Osteoblast (primary cell): ENCODE measurements around the gene SEC31A. TPM values are rescaled to one million over a fixed set of nuclear protein-coding genes. Genes with fewer than 3 reads are reported as not detected.

ENCODE experiments used
- DNase-seq: peaks from one replicate; pipeline ENCODE4 v3.0.0; 2011; ENCODE audit warnings: low spot score, mixed read lengths; ENCODE audit not compliant: insufficient read length; ENCODE audit errors: missing footprints
- H2AFZ ChIP-seq: 2 replicates; pipeline ENCODE4 v1.6.0; 2011; ENCODE audit warnings: mild to moderate bottlenecking, low read length
- H3K27ac ChIP-seq: 2 replicates; pipeline ENCODE4 v1.5.1; 2011; ENCODE audit warnings: mild to moderate bottlenecking, low read depth, low read length, moderate library complexity
- H3K27me3 ChIP-seq: 2 replicates; pipeline ENCODE4 v1.6.0; 2012; ENCODE audit warnings: mild to moderate bottlenecking, control low read depth, inconsistent platforms, low read length, moderate library complexity; ENCODE audit not compliant: insufficient read depth
- H3K36me3 ChIP-seq: 2 replicates; pipeline ENCODE4 v1.5.1; 2011; ENCODE audit warnings: mild to moderate bottlenecking, low read length, control low read depth, moderate library complexity; ENCODE audit not compliant: insufficient read depth
- H3K4me1 ChIP-seq: 2 replicates; pipeline ENCODE4 v1.5.1; 2011; ENCODE audit warnings: mild to moderate bottlenecking, low read length, control low read depth, moderate library complexity; ENCODE audit not compliant: insufficient read depth
- H3K4me2 ChIP-seq: 2 replicates; pipeline ENCODE4 v1.6.0; 2011; ENCODE audit warnings: mild to moderate bottlenecking, low read length; ENCODE audit not compliant: insufficient read depth
- H3K4me3 ChIP-seq: fragments of 200-600 bp; sonication (generic); 3 replicates; pipeline ENCODE4 v1.5.1; 2012; ENCODE audit warnings: mild to moderate bottlenecking, low read length, inconsistent platforms; ENCODE audit not compliant: insufficient read depth
- H3K79me2 ChIP-seq: 2 replicates; pipeline ENCODE4 v1.6.0; 2012; ENCODE audit warnings: mild to moderate bottlenecking, low read length, control low read depth, inconsistent platforms; ENCODE audit not compliant: insufficient read depth
- H3K9me3 ChIP-seq: 2 replicates; pipeline ENCODE4 v1.5.1; 2011; ENCODE audit warnings: low read depth, low read length, control low read depth
- H4K20me1 ChIP-seq: 2 replicates; pipeline ENCODE4 v1.6.0; 2012; ENCODE audit warnings: mild to moderate bottlenecking, low read length, control low read depth; ENCODE audit not compliant: insufficient read depth
- total RNA-seq: library from RNA; depleted of rRNA; stranded (reverse); fragments of >200 nt; gene quantifications from 2 replicates; pipeline ENCODE4 v1.2.3, GENCODE V29; 2012
- TF ChIP-seq, protein P1 (sequence below): IDR thresholded peaks from 2 replicates; pipeline ENCODE4 v1.5.1; 2011; ENCODE audit warnings: mild to moderate bottlenecking, low read depth, low read length, moderate library complexity; ENCODE audit errors: extremely low read depth

Gene SEC31A
- total RNA-seq, 1 donor = 487 TPM

DNA sequence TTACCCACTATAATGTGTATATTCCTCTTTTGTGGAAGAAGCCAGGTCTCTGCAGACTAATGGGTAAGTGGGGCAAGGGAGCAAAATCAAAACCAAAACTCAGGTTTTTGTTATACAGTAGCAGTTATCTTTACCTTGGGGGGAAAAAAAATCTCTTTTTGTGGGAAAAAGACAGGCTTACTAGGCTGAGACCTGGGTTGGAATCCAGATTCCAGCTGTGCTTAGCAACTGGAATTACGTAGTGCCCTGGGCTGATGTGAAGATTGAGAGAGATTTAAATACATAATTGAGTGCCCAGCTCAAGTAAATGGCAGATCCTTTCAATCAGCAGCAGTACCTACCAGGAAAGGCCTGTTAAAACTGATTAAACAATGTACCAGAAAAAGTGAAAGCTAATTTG, 76.9 kb downstream of the SEC31A start:
- no peak overlapping the region for H3K4me3 ChIP-seq
- H3K9me3 ChIP-seq = no peaks in the 10 kb centered on the region
- TF ChIP-seq, protein P1, sequence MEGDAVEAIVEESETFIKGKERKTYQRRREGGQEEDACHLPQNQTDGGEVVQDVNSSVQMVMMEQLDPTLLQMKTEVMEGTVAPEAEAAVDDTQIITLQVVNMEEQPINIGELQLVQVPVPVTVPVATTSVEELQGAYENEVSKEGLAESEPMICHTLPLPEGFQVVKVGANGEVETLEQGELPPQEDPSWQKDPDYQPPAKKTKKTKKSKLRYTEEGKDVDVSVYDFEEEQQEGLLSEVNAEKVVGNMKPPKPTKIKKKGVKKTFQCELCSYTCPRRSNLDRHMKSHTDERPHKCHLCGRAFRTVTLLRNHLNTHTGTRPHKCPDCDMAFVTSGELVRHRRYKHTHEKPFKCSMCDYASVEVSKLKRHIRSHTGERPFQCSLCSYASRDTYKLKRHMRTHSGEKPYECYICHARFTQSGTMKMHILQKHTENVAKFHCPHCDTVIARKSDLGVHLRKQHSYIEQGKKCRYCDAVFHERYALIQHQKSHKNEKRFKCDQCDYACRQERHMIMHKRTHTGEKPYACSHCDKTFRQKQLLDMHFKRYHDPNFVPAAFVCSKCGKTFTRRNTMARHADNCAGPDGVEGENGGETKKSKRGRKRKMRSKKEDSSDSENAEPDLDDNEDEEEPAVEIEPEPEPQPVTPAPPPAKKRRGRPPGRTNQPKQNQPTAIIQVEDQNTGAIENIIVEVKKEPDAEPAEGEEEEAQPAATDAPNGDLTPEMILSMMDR = no peak
- peaks cover 3% of the 10 kb centered on the region for H3K4me1 ChIP-seq
- H4K20me1 ChIP-seq = no peaks in the 10 kb centered on the region
- DNase-seq = no peak
- H3K79me2 ChIP-seq = no peaks in the 10 kb centered on the region
- no peak overlapping the region for H3K4me2 ChIP-seq
- no peaks in the 10 kb centered on the region for H3K27me3 ChIP-seq
- no peak overlapping the region for H2AFZ ChIP-seq
- H3K36me3 ChIP-seq = peaks cover 22% of the 10 kb centered on the region
- H3K27ac ChIP-seq = no peak overlapping the region

DNA sequence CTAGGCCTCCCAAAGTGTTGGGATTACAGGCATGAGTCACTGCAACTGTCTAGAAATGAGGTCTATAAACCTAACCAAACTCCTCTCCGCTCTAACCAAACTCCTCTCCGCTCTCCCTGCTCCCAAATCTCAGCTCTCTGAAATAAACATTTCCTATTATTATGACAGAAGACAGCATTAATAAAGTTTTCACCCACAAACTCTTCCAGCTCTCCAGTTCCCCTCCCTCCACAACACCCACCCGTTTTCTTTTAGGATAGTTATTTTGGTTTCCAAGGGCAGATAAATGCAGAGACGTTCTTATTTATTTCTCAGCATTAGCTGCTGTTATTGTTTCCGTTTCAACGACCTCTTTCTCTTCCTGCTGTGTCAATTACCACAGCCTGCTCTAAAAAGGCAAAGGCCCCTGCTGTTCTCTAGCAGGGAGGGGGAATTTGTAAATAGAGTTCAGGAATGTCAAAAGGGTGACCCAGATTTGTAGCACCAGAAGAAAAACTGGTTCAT, 79.1 kb downstream of the SEC31A start:
- no peak overlapping the region for H3K27ac ChIP-seq
- H3K27me3 ChIP-seq = no peaks in the 10 kb centered on the region
- no peaks in the 10 kb centered on the region for H3K9me3 ChIP-seq
- DNase-seq = no peak
- peaks cover 3% of the 10 kb centered on the region for H3K4me1 ChIP-seq
- H3K4me3 ChIP-seq = no peak overlapping the region
- no peaks in the 10 kb centered on the region for H4K20me1 ChIP-seq
- H3K36me3 ChIP-seq = peaks cover under 1% of the 10 kb centered on the region
- H3K4me2 ChIP-seq = no peak overlapping the region
- no peak overlapping the region for H2AFZ ChIP-seq
- H3K79me2 ChIP-seq = no peaks in the 10 kb centered on the region
- TF ChIP-seq, protein P1 = no peak

DNA sequence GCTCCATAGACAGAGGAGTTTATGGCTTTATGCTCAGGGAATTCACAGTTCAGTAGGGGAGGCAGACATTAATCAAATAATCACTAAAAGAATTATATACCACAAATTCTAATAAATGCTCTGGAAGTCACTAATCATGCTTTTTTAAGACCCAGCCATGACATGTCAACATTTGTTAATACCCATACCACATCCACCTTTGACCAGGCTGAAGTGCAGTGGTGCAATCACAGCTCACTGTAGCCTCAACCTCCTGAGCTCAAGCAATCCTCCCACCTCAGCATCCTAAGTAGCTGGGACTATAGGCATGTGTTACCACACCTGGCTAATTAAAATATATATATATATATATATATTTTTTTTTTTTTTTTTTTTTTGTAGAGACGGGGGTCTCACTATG, 79.6 kb downstream of the SEC31A start:
- peaks cover 3% of the 10 kb centered on the region for H3K4me1 ChIP-seq
- H3K9me3 ChIP-seq = no peaks in the 10 kb centered on the region
- no peaks in the 10 kb centered on the region for H4K20me1 ChIP-seq
- no peak overlapping the region for H2AFZ ChIP-seq
- TF ChIP-seq, protein P1 = no peak
- H3K36me3 ChIP-seq = no peaks in the 10 kb centered on the region
- no peak overlapping the region for H3K27ac ChIP-seq
- no peaks in the 10 kb centered on the region for H3K27me3 ChIP-seq
- H3K79me2 ChIP-seq = no peaks in the 10 kb centered on the region
- no peak for DNase-seq
- H3K4me3 ChIP-seq = no peak overlapping the region
- H3K4me2 ChIP-seq = no peak overlapping the region

DNA sequence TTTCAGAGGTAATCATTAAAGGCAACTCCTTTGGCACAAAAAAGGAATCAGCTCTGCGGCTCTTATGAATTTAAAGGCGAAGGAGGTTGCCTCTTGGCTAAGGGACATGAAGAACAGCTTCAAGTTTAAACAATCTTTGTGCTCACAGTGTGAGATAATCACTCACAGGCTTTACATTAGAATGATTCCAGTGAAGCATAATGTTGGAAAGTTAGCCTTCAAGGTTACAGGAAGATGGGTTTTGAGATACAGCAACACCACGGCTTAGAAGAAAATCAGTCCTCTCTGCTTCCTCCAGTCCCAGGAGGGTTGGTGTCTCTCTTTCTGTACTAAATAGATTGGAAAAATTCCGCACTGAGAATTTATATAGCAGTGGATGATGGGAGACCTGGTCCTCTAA, 80.8 kb downstream of the SEC31A start:
- H3K4me2 ChIP-seq = no peak overlapping the region
- H3K4me3 ChIP-seq = no peak overlapping the region
- TF ChIP-seq, protein P1 = no peak
- H3K9me3 ChIP-seq = no peaks in the 10 kb centered on the region
- no peak overlapping the region for H3K27ac ChIP-seq
- no peak for DNase-seq
- no peaks in the 10 kb centered on the region for H3K79me2 ChIP-seq
- no peaks in the 10 kb centered on the region for H4K20me1 ChIP-seq
- H3K4me1 ChIP-seq = peaks cover 3% of the 10 kb centered on the region
- H3K27me3 ChIP-seq = no peaks in the 10 kb centered on the region
- H2AFZ ChIP-seq = no peak overlapping the region
- no peaks in the 10 kb centered on the region for H3K36me3 ChIP-seq
